ENCODE data around the gene MICOS13. TPM values are rescaled to one million over a fixed set of nuclear protein-coding genes. Genes with fewer than 3 reads are reported as not detected.

MICOS13 gene
- total RNA-seq, 1 donor from 2014 or later: 25.6 TPM

DNA sequence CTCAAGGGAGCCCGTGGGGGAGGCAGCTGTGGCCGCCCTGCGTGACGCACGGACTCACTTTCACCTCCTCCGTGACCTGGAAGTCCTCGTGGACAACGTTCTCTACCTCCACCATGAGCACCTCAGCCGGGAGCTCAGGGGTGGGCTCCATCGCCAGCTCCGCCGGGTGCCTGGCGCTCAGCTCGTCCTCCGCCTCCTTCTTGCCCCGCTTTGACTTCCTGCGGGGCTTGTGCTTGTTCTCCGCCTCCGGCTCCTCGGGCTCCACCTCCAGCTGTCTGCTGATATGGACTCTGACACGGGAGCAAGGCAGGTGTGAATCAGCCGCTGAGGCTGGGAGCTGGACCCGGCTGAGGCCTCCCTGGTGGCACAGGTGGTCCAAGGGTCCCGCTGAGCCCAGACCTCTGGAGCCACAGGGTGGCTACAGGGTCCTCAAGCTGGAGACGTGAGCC, 31.4 kb upstream of the MICOS13 start:
- Mint-ChIP-seq H3K36me3 (ENCODE audit: low read depth) (no peaks in the 10 kb centered on the region), H3K27ac (ENCODE audit: unreplicated experiment) (no peak overlapping the region)
- no peak for DNase-seq (ENCODE audit: low read depth, low spot score)

DNA sequence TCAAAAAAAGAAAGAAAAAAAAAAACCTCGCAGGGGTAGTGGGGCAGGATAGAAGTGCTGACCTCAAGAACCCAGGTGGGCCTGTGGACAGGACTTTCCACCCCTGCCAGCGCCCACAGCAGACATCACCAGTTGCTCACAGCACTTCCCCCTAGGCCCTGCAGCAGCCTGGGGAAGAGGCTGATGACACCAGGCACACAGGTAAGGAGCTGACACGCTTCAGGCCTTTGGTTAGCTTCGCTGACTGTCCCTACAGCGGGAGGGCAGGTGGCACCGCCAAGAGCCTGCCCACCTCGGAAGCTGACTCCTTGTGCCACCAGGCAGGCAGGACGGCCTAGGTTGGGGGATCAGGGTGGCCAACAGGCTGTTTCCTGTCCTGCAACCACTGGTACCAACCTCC, 30.7 kb upstream of the MICOS13 start:
- TF ChIP-seq, protein P1, sequence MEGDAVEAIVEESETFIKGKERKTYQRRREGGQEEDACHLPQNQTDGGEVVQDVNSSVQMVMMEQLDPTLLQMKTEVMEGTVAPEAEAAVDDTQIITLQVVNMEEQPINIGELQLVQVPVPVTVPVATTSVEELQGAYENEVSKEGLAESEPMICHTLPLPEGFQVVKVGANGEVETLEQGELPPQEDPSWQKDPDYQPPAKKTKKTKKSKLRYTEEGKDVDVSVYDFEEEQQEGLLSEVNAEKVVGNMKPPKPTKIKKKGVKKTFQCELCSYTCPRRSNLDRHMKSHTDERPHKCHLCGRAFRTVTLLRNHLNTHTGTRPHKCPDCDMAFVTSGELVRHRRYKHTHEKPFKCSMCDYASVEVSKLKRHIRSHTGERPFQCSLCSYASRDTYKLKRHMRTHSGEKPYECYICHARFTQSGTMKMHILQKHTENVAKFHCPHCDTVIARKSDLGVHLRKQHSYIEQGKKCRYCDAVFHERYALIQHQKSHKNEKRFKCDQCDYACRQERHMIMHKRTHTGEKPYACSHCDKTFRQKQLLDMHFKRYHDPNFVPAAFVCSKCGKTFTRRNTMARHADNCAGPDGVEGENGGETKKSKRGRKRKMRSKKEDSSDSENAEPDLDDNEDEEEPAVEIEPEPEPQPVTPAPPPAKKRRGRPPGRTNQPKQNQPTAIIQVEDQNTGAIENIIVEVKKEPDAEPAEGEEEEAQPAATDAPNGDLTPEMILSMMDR (conservative IDR thresholded peaks at IDR 0.05): no peak
- H3K36me3 Mint-ChIP-seq (ENCODE audit: low read depth): no peaks in the 10 kb centered on the region
- H3K4me1 Mint-ChIP-seq: peaks cover 3% of the 10 kb centered on the region
- no peak overlapping the region for H3K27ac Mint-ChIP-seq (ENCODE audit: unreplicated experiment)
- H3K27me3 Mint-ChIP-seq (ENCODE audit: low read depth): no peaks in the 10 kb centered on the region
- H3K4me3 Mint-ChIP-seq: no peak overlapping the region
- no peaks in the 10 kb centered on the region for H3K9me3 Mint-ChIP-seq
- no peak for DNase-seq (ENCODE audit: low read depth, low spot score)

More for the DNA sequence above, 31.4 kb upstream of the MICOS13 start:
- Mint-ChIP-seq H3K27me3 (ENCODE audit: low read depth) (no peaks in the 10 kb centered on the region), H3K4me1 (peaks cover 3% of the 10 kb centered on the region), H3K9me3 (no peaks in the 10 kb centered on the region), H3K4me3 (no peak overlapping the region)
- TF ChIP-seq, protein P1 (conservative IDR thresholded peaks at IDR 0.05): no peak

- Mint-ChIP-seq H3K27me3 (ENCODE audit: low read depth) (no peaks in the 10 kb centered on the region), H3K27ac (ENCODE audit: unreplicated experiment) (no peak overlapping the region), H3K4me1 (no peaks in the 10 kb centered on the region), H3K4me3 (no peak overlapping the region), H3K36me3 (ENCODE audit: low read depth) (peaks cover 6% of the 10 kb centered on the region), H3K9me3 (no peaks in the 10 kb centered on the region)
- TF ChIP-seq, protein P1 (conservative IDR thresholded peaks at IDR 0.05): no peak
- DNase-seq (ENCODE audit: low read depth, low spot score): no peak
Measured at GRCh38 chr19:5707576-5708575, 27.6 kb upstream of the MICOS13 start.

DNA sequence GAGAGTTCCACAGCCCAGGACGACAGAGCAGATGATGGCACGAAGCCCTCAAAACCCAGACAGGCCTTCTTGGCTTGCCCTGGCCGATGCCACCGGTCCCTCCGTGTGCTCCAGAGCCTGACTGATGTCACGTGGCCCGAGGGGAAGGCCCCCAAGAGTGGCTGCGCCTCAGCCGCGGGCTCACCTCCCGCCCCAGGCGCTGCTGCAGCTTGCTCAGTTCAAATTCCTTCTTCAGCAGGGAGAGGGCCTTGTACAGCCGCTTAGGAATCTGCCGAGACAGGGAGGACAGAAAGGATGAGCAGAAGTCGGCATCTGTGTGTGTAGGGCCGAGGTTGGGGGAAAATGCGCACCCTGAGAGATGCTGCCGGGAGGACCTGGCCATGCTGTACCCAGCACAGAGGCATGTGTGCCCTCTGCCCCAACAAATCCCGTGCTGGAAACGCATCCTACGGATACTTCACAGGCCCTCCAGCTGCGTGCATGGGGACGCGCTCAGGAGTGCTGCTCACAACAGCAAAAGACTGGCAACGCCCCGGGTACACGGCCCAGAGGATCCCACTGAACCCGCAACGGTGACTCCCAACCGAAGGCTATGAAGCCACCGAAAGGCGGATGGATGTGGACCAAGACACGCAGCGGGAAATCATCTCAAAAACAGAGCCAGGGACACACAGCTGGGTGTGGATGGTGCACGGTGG, 26.7 kb upstream of the MICOS13 start:
- Mint-ChIP-seq H3K27ac (ENCODE audit: unreplicated experiment) (no peak overlapping the region), H3K36me3 (ENCODE audit: low read depth) (peaks cover 6% of the 10 kb centered on the region), H3K9me3 (no peaks in the 10 kb centered on the region), H3K4me3 (no peak overlapping the region), H3K4me1 (no peaks in the 10 kb centered on the region), H3K27me3 (ENCODE audit: low read depth) (no peaks in the 10 kb centered on the region)
- DNase-seq (ENCODE audit: low read depth, low spot score): no peak
- TF ChIP-seq, protein P1 (conservative IDR thresholded peaks at IDR 0.05): no peak

- Mint-ChIP-seq H3K36me3 (ENCODE audit: low read depth) (peaks cover 13% of the 10 kb centered on the region), H3K4me3 (no peak overlapping the region), H3K4me1 (no peaks in the 10 kb centered on the region), H3K27me3 (ENCODE audit: low read depth) (no peaks in the 10 kb centered on the region), H3K9me3 (no peaks in the 10 kb centered on the region), H3K27ac (ENCODE audit: unreplicated experiment) (no peak overlapping the region)
- TF ChIP-seq, protein P1 (conservative IDR thresholded peaks at IDR 0.05): no peak
- DNase-seq (ENCODE audit: low read depth, low spot score): no peak
Measured at GRCh38 chr19:5705552-5705951, 25.2 kb upstream of the MICOS13 start.
